HT-29 (cell line): ENCODE measurements around the gene LYPLAL1. TPM values are rescaled to one million over a fixed set of nuclear protein-coding genes. Genes with fewer than 3 reads are reported as not detected.
A peak's percentile ranks its signal among the peaks of the same experiment; 100 is the strongest.
"Not testable (repeated sequence)": the region's sequence is repeated elsewhere in the genome, so short reads cannot be mapped to it uniquely, and the experiment has no call there.

ENCODE experiments used
- DNase-seq: peaks from one replicate; pipeline ENCODE4 v3.0.0-alpha.2; 2015; ENCODE audit warnings: low spot score
- total RNA-seq: library from RNA; depleted of rRNA; stranded (reverse); fragments of >200 nt; shearing (Covaris generic); gene quantifications from 2 replicates; pipeline ENCODE4 v1.2.3, GENCODE V29; 2014

LYPLAL1 gene
- total RNA-seq, 1 experiment from 2014 or later = 4.4 TPM

GRCh38 chr1:219163401-219163954 is 10.2 kb upstream of the LYPLAL1 start:
- no peak for DNase-seq

GRCh38 chr1:219171192-219171935 is 2.3 kb upstream of the LYPLAL1 start:
- no peak for DNase-seq

GRCh38 chr1:219172821-219173220 is 857 bp upstream of the LYPLAL1 start:
- no peak for DNase-seq

DNA sequence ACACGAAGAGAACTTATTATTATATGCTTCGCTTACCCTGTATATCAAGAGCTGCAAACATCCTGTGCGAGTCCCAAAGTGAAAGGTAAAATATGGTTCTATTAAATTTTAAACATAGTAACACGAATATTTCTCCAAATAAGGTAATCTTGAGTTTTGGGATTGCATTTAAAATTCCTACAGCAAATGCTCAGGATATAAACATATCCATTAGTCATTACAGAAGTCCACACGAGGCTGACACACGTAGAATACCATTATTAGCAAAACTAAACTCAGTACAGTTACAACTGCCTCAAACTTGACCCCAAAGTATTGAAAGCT is 282 bp upstream of the LYPLAL1 start:
- DNase-seq = no peak

DNA sequence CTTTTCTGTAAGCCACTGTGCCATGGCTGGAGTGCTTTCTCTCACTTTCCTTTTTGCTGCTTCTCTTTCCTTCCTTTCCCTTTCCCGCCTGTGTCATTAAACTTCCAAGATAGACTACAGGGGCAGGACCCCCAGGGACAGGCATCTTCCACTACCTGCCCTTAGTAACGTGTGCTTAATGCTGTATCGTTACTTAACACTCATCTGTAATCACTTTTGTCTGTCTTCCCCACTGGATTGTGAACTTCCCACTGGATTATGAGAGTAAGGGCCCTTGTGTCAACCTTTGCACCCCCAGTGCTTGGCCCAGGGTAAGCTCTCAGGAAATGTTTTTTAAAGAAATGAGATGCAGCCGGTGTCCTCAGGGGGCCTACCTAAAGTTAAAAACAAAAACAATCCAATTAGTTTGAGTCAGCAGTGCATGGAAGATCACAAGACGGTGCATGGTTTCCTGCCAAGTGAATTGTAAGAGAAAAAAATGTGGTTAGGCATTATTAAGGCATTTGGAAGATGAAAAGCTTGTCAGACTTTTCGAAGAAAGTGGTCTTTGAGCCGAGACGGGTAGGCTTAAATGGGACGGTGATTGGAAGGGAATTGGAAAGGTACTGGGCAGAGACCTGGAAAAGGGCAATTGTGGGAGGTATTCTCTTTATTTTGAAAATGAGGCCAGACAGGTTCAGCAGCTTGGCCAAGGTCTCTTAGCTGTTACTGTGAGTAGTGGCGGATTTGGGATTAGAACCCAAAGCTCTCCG is 958 bp downstream of the LYPLAL1 start:
- no peak for DNase-seq

DNA sequence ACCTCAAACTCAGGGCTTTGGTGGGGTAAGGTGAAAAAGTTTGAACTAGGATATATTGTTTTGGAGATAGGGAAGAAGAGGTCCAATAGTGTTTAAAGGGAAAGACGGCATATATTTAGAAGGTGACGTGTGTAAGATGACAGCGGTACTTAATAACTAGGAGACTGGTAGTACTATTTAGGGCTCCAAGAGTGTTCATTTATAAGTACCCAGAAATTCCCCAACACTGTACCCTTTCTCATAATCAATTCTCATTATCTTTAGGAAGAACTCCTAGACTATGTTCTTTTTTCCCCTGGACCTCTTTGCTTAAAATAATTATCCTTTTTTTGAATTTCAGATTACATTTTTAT is 1.5 kb downstream of the LYPLAL1 start:
- DNase-seq = no peak

DNA sequence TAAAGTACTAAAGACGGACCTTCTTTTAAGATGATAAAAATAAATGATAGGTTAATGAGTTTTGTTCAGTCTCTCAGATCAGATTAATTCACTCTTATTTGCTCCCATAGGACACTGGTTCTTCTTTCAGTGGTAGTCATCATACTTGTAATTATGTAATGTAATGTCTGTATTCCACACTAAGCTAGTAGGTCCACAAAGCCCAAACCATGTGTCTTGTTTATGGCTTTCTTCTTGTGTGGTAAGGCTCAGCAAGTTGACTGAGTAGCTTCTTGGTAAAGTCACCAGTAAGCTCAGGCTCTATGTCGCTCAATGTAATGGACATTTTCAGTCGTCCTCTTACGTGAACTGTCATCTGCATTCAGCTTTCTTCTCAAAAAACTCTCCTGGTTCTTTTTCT is 2.5 kb downstream of the LYPLAL1 start:
- DNase-seq = no peak

DNA sequence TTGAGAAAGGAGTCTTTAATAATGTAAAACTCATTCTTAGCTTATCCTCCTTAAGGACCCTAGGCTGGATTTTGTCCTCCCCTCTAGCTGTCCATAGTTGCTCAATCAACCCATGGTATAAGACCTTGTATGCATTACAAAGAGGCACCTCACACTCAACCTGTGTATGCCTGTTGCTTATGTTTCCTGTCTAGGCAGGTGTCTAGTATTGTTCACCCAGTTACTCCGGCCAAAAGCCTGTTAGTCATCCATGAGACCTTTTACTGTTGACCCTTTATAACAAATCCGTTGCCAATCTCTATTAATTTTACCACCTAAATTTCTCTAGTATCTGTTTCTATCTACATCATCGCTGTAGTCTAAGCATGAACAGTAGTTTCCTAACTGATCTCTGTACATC is 3.7 kb downstream of the LYPLAL1 start:
- no peak for DNase-seq

DNA sequence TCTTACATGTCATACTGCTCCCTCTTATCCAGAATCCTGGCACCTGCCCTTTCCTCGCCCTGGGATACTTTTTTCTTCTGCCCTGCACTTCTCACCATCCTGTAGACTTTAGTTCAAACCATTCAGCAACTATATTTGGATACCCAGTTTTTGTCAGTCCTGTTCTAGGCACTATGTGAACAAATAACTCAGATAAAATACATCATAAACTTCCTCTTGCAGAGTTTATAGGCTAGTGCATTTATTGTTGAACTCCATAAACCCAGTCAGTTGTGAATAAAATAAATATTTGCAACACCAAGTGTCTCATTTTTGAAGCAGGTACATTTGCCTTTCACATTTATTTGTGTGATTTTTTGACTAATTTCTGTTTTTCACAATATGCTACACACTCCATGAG is 4.3 kb downstream of the LYPLAL1 start:
- no peak for DNase-seq

DNA sequence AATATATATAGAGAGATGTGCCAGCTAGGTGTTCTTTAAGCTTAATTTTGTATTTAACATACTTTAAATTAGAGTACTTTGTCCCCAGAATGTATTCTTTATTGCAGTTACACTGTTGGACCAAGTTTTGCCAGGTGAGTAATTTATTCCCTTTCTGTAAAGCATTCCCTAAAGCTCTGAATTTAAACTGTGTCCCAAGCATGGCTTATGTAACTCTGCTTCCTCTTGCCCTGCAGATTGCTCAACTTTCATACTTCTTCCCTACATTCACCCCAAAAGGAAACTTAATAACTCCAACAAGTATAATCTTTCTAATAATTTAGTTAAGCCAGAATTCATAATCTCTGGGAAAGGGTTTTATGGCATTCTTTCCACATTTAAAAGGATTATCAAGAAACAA is 5.6 kb downstream of the LYPLAL1 start:
- DNase-seq = peak; percentile 17

- DNase-seq = no peak
Measured at GRCh38 chr1:219184337-219184736, 10.7 kb downstream of the LYPLAL1 start.

GRCh38 chr1:219185486-219186117 is 11.9 kb downstream of the LYPLAL1 start:
- no peak for DNase-seq

- peak; percentile 45 for DNase-seq
Measured at GRCh38 chr1:219188331-219188803, 14.7 kb downstream of the LYPLAL1 start.

- DNase-seq = peak; percentile 25
Measured at GRCh38 chr1:219189021-219189824, 15.5 kb downstream of the LYPLAL1 start.

GRCh38 chr1:219189952-219190351 is 16.3 kb downstream of the LYPLAL1 start:
- DNase-seq = no peak

DNA sequence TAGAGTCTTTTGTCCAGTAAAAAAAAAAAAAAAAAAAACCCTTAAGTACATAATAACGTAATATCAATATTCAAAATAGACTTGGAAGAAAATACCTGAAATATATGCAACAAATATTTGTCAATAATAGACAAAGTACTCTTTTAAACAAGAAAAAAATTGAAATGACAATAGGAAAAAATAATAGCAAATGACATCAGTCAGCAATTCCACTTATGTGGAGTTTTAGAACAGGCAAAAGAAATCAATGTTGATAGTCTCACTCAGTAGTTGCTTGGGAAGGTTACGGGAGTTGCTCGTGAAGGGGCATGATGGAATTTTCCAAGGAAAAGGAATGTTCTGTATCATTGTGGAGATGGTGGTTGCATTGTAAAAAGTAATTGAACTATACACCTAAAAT is 16.9 kb downstream of the LYPLAL1 start:
- DNase-seq = no peak

GRCh38 chr1:219195833-219196232 is 22.2 kb downstream of the LYPLAL1 start:
- not testable (repeated sequence) for DNase-seq

- DNase-seq = no peak
Measured at GRCh38 chr1:219201656-219202055, 28.0 kb downstream of the LYPLAL1 start.

DNA sequence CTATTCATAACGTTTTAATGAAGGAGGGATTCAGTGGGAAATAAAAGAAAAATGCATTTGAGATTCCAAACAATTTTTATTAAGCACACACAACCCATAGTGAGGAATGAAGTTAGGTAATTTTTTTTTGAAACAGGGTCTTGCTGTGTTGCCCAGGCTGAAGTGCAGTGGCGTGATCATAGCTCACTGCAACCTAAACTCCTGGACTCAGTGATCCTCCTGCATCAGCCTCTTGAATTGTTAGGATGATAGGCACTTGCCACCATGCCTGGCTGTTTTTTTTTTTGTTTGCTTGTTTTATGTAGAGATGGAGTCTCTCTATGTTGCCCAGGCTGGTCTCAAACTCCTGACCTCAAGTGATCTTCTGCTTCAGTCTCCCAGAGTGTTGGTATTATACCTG is 28.9 kb downstream of the LYPLAL1 start:
- DNase-seq = no peak

GRCh38 chr1:219206350-219206749 is 32.7 kb downstream of the LYPLAL1 start:
- no peak for DNase-seq

GRCh38 chr1:219209578-219209977 is 35.9 kb downstream of the LYPLAL1 start:
- no peak for DNase-seq

GRCh38 chr1:219210067-219210466 is 36.4 kb downstream of the LYPLAL1 start:
- DNase-seq = no peak
